NCI-H2029 (cell line): Measurements from ENCODE around the gene DNAI2.

Experiments used
- DNase-seq: peaks from one replicate; lab custom pipeline; 2025; lab: John Stamatoyannopoulos, UW

DNAI2 gene

GRCh38 chr17:74274060-74274708 is at the start of gene DNAI2:
Gene DNAI2, plus strand, starts transcription at chr17:74274234. Its CDS starts 7,584 bp downstream, at chr17:74281818.
- peak; percentile 50 for DNase-seq

GRCh38 chr17:74224959-74225725 is 48.9 kb upstream of the DNAI2 start:
- no peak for DNase-seq

GRCh38 chr17:74226252-74226651 is 47.8 kb upstream of the DNAI2 start:
- DNase-seq: no peak

GRCh38 chr17:74227271-74228080 is 46.6 kb upstream of the DNAI2 start:
- no peak for DNase-seq

GRCh38 chr17:74228306-74228978 is 45.6 kb upstream of the DNAI2 start:
- no peak for DNase-seq

- DNase-seq: no peak
Measured at GRCh38 chr17:74230896-74231295, 43.1 kb upstream of the DNAI2 start.

GRCh38 chr17:74231928-74232907 is 41.8 kb upstream of the DNAI2 start:
- DNase-seq: no peak

GRCh38 chr17:74233937-74234336 is 40.1 kb upstream of the DNAI2 start:
- DNase-seq: no peak

- DNase-seq: no peak
Measured at GRCh38 chr17:74234486-74234885, 39.5 kb upstream of the DNAI2 start.

- no peak for DNase-seq
Measured at GRCh38 chr17:74235040-74235581, 38.9 kb upstream of the DNAI2 start.

GRCh38 chr17:74235911-74236371 is 38.1 kb upstream of the DNAI2 start:
- no peak for DNase-seq

GRCh38 chr17:74237321-74237720 is 36.7 kb upstream of the DNAI2 start:
- no peak for DNase-seq

GRCh38 chr17:74239172-74239571 is 34.9 kb upstream of the DNAI2 start:
- no peak for DNase-seq

- no peak for DNase-seq
Measured at GRCh38 chr17:74240618-74241205, 33.3 kb upstream of the DNAI2 start.

GRCh38 chr17:74241431-74241830 is 32.6 kb upstream of the DNAI2 start:
- no peak for DNase-seq

GRCh38 chr17:74241847-74242246 is 32.2 kb upstream of the DNAI2 start:
- DNase-seq: no peak

GRCh38 chr17:74243013-74243755 is 30.9 kb upstream of the DNAI2 start:
- no peak for DNase-seq

GRCh38 chr17:74244128-74244527 is 29.9 kb upstream of the DNAI2 start:
- DNase-seq: no peak

GRCh38 chr17:74244548-74244947 is 29.5 kb upstream of the DNAI2 start:
- no peak for DNase-seq
